GM12878 (cell line): ENCODE results near the gene NUDT7. TPM values are rescaled to one million over a fixed set of nuclear protein-coding genes. Genes with fewer than 3 reads are reported as not detected.

Source experiments
- ATAC-seq: fragments of 200-7000 bp; cut with Tn5 transposase; 3 replicates; pipeline ENCODE4 v1.9.1; 2020; ENCODE audit warnings: mild to moderate bottlenecking, moderate library complexity
- BruUV-seq: library from RNA; stranded (reverse); fragments of 400-500 nt; replicated peaks from 2 replicates; lab custom pipeline; 2021; lab: Mats Ljungman, UMichigan
- CTCF ChIA-PET: fragments of 300-600 bp; sonication (Branson Sonifier 250); formaldehyde crosslinking; extraction: SDS; loops from one replicate; lab custom pipeline; 2021; ENCODE audit warnings: inconsistent platforms; lab: Yijun Ruan, JAX
- POLR2A ChIA-PET: fragments of 350-600 bp; formaldehyde crosslinking; extraction: SDS; loops from one replicate; lab custom pipeline; 2021; ENCODE audit warnings: inconsistent platforms; lab: Charles Lee
- RAD21 ChIA-PET: fragments of 300-600 bp; sonication (Branson Sonifier 250); formaldehyde crosslinking; loops from one replicate; lab custom pipeline; 2023; ENCODE audit warnings: antibody characterized with exemption; ENCODE audit not compliant: unreplicated experiment; lab: Charles Lee
- SMC1A ChIA-PET: fragments of 300-600 bp; sonication (Branson Sonifier 250); formaldehyde crosslinking; loops from one replicate; lab custom pipeline; 2023; ENCODE audit not compliant: unreplicated experiment, uncharacterized antibody; lab: Charles Lee
- DNase-seq: peaks from one replicate; pipeline ENCODE4 v3.0.0-alpha.2; 2011; ENCODE audit warnings: low read depth, low spot score
- FAIRE-seq: peaks from 3 replicates; lab custom pipeline; 2011; peaks lifted over from hg19 to GRCh38; lab: Jason Lieb, UNC
- H2AFZ ChIP-seq: 2 replicates; pipeline ENCODE4 v1.6.0; 2011; ENCODE audit warnings: low read depth, low read length, control low read depth; ENCODE audit not compliant: control insufficient read depth
- H3K27ac ChIP-seq: 2 replicates; pipeline ENCODE4 v1.5.1; 2011; ENCODE audit warnings: control low read depth; ENCODE audit not compliant: control insufficient read depth, insufficient read depth
- H3K27me3 ChIP-seq, 2 experiments: replicated peaks in 1 of 2; 2 replicates each; pipeline versions ENCODE4 v1.6.0 to v1.6.1; 2011; ENCODE audit warnings: low read length in 1 of 2; ENCODE audit not compliant: control insufficient read depth in 2 of 2, insufficient read depth in 2 of 2
- H3K36me3 ChIP-seq, 2 experiments: 2 replicates each; pipeline ENCODE4 v1.5.1; 2011; ENCODE audit warnings: low read length in 1 of 2; ENCODE audit not compliant: control insufficient read depth in 2 of 2, insufficient read depth in 2 of 2
- H3K4me1 ChIP-seq: 2 replicates; pipeline ENCODE4 v1.6.1; 2011; ENCODE audit warnings: mild to moderate bottlenecking, low read length, moderate library complexity, mixed read lengths; ENCODE audit not compliant: control insufficient read depth, insufficient read depth
- H3K4me2 ChIP-seq: 2 replicates; pipeline ENCODE4 v1.6.0; 2011; ENCODE audit warnings: control low read depth; ENCODE audit not compliant: control insufficient read depth, insufficient read depth
- H3K4me3 ChIP-seq: fragments of 200-600 bp; sonication (generic); 2 replicates; pipeline ENCODE4 v1.5.1; 2016
- H3K79me2 ChIP-seq: 2 replicates; pipeline ENCODE4 v1.6.0; 2011; ENCODE audit warnings: low read length; ENCODE audit not compliant: control insufficient read depth, insufficient read depth
- H3K9ac ChIP-seq: 2 replicates; pipeline ENCODE4 v1.8.0; 2011; ENCODE audit warnings: low read length, control low read depth, mixed read lengths; ENCODE audit not compliant: control insufficient read depth, insufficient read depth
- H3K9me3 ChIP-seq: replicated peaks from 3 replicates; pipeline ENCODE4 v1.5.1; 2011; ENCODE audit warnings: mild to moderate bottlenecking, low read length; ENCODE audit not compliant: control insufficient read depth, insufficient read depth
- H4K20me1 ChIP-seq: 2 replicates; pipeline ENCODE4 v1.6.0; 2011; ENCODE audit not compliant: control insufficient read depth, insufficient read depth
- BHLHE40 ChIP-seq, 2 experiments: fragments of 450-650 bp in 1 of 2; IDR thresholded peaks; 2 replicates each; pipeline ENCODE4 v1.6.1; 2011 to 2017; ENCODE audit warnings: low read depth in 2 of 2, borderline replicate concordance in 1 of 2, improper control_type of control experiment in 1 of 2, low read length in 1 of 2, mild to moderate bottlenecking in 1 of 2
- JUND ChIP-seq: IDR thresholded peaks from 2 replicates; pipeline ENCODE4 v1.6.1; 2012; ENCODE audit warnings: low read depth, mild to moderate bottlenecking, low read length, improper control_type of control experiment, moderate library complexity
- MTA2 ChIP-seq: fragments of 450-650 bp; IDR thresholded peaks from 2 replicates; pipeline ENCODE4 v1.6.1; 2016; ENCODE audit warnings: low read depth, mild to moderate bottlenecking, moderate library complexity
- NFXL1 ChIP-seq: fragments of 450-650 bp; IDR thresholded peaks from 2 replicates; pipeline ENCODE4 v1.6.1; 2017; ENCODE audit warnings: antibody characterized with exemption, mild to moderate bottlenecking, borderline replicate concordance
- STAT3 ChIP-seq: IDR thresholded peaks from 2 replicates; pipeline ENCODE4 v1.6.1; 2011; ENCODE audit warnings: low read depth, low read length, improper control_type of control experiment
- YY1 ChIP-seq: IDR thresholded peaks from 2 replicates; pipeline ENCODE4 v1.6.1; 2011; ENCODE audit warnings: low read depth, mild to moderate bottlenecking, low read length
- ZNF24 ChIP-seq: fragments of 450-650 bp; IDR thresholded peaks from 2 replicates; pipeline ENCODE4 v1.6.1; 2017; ENCODE audit warnings: antibody characterized with exemption, mild to moderate bottlenecking
- ZNF274 ChIP-seq: IDR thresholded peaks from one replicate; pipeline ENCODE4 v1.8.0; 2011; ENCODE audit not compliant: insufficient read length, insufficient read depth
- ZNF592 ChIP-seq: fragments of 450-650 bp; IDR thresholded peaks from 2 replicates; pipeline ENCODE4 v1.6.1; 2017; ENCODE audit warnings: mild to moderate bottlenecking, moderate library complexity
- WGBS: methylation state at CpG from one replicate; pipeline ENCODE4 v1.1.6; 2016; ENCODE audit warnings: low lambda C conversion rate; ENCODE audit not compliant: insufficient replicate concordance, insufficient coverage; ENCODE audit errors: missing lambda C conversion rate; 5-methylcytosine and 5-hydroxymethylcytosine counted together
- in situ Hi-C: fragments of 300-500 bp; cut with MboI; formaldehyde crosslinking; loops from 9 replicates; pipeline ENCODE4 v1.14.3; 2018; ENCODE audit warnings: mixed read lengths
- intact Hi-C: fragments of 100-400 bp; cut with micrococcal nuclease; formaldehyde crosslinking; loops from one replicate; pipeline ENCODE4 v1.14.2; 2022; ENCODE audit not compliant: unreplicated experiment
- polyA plus RNA-seq, 11 experiments: library from polyadenylated mRNA; depleted of rRNA in 4 of 11; unstranded in 6 of 11; stranded (reverse) in 5 of 11; fragments of >200 nt; fragmentation: Nextera tagmentation in 4 of 11; fragmentation: Illumina TruSeq in 1 of 11; extraction: Ambion mirVana in 4 of 11; extraction: Trizol in 1 of 11; gene quantifications; 1 replicate in 1 of 11; 2 replicates in 10 of 11; pipeline versions ENCODE4 v1.2.1 to v1.2.3, GENCODE V29; 2011 to 2016; ENCODE audit warnings: inconsistent platforms in 2 of 11, missing spikeins in 2 of 11, low read depth in 1 of 11
- total RNA-seq, 4 experiments: library from RNA; depleted of rRNA in 3 of 4; stranded (reverse); fragments of >200 nt in 3 of 4; fragmentation: Illumina TruSeq in 1 of 4; extraction: Trizol in 1 of 4; gene quantifications; 2 replicates each; pipeline versions ENCODE4 v1.2.1 to v1.2.3, GENCODE V29; 2013 to 2021
- TF ChIP-seq, protein P1 (sequence below): IDR thresholded peaks from 2 replicates; pipeline ENCODE4 v1.6.1; 2012; ENCODE audit warnings: low read depth, low read length, improper control_type of control experiment

NUDT7 gene
- total and polyA plus RNA-seq, 10 of the 15 experiments (the other 5 are each of a cell fraction or from before 2014, with no cell fraction given) = 2.8 to 14.3 (median 5.2) TPM

- TF ChIP-seq ZNF592 (no peak), YY1 (no peak)
- TF ChIP-seq, protein P1, sequence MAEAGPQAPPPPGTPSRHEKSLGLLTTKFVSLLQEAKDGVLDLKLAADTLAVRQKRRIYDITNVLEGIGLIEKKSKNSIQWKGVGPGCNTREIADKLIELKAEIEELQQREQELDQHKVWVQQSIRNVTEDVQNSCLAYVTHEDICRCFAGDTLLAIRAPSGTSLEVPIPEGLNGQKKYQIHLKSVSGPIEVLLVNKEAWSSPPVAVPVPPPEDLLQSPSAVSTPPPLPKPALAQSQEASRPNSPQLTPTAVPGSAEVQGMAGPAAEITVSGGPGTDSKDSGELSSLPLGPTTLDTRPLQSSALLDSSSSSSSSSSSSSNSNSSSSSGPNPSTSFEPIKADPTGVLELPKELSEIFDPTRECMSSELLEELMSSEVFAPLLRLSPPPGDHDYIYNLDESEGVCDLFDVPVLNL = no peak
These were observed 37.5 kb downstream of the NUDT7 start (continued) for GRCh38 chr16:77759821-77760220.

DNA sequence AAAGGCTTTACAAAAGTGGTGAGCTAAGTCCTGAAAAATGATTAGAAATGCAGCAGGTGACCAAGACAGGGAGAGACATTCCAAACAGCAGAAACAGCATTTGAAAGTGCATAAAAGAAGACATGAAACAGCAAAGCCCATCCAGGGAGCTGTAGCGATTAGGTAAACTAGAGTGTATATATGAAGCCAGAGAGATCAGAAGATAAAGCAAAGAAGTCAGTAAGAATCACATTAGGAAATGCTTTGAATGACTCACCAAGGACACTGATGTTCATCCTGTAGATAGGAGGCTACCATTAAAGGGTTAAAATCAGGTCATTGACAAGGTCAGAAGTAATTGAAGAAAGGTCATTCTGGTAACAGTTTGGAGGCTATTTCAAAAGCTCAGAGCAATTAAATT, 38.5 kb downstream of the NUDT7 start:
- SMC1A ChIA-PET = no interaction called here
- H3K4me3 ChIP-seq = no peak overlapping the region
- no TSS peak for BruUV-seq
- H3K9ac ChIP-seq = no peak overlapping the region
- ATAC-seq (no peak), DNase-seq (no peak), FAIRE-seq (no peak)
- H3K4me1 ChIP-seq = no peaks in the 10 kb centered on the region
- POLR2A ChIA-PET = no interaction called here
- 31% methylated on average over 1 of the region's 1 CpG for WGBS
- in situ Hi-C loops (no loop called here), intact Hi-C loops (no loop called here)
- CTCF ChIA-PET = interaction anchor here (0.6 kb wide), 2 partner anchors 58 to 86 kb away, joined by 3 read pairs; no protein-coding TSS in a partner anchor
- no peak overlapping the region for H3K4me2 ChIP-seq
- H4K20me1 ChIP-seq = no peaks in the 10 kb centered on the region
- RAD21 ChIA-PET = no interaction called here
- H3K27me3 ChIP-seq = no peaks in the 10 kb centered on the region
- H3K9me3 ChIP-seq = no peaks in the 10 kb centered on the region
- no peak overlapping the region for H2AFZ ChIP-seq
- no peaks in the 10 kb centered on the region for H3K79me2 ChIP-seq
- TF ChIP-seq MTA2 (no peak), NFXL1 (no peak), ZNF274 (no peak), STAT3 (no peak), BHLHE40 (IDR thresholded peaks at IDR 0.05; ENCODE audit: borderline replicate concordance in 1 of 2, low read depth in 2 of 2, low read length in 1 of 2) (no peak), ZNF24 (no peak), JUND (no peak)
- TF ChIP-seq, all 136 proteins: peak for 0
- Histone ChIP-seq H3K36me3 (no peaks in the 10 kb centered on the region), H3K27ac (no peak overlapping the region)
